Smooth muscle cell (in vitro differentiated cells): ENCODE measurements around the gene CARS1. TPM values are rescaled to one million over a fixed set of nuclear protein-coding genes. Genes with fewer than 3 reads are reported as not detected.

ENCODE experiments used
- DNase-seq: peaks from one replicate; lab custom pipeline; 2025; ENCODE audit not compliant: unreplicated experiment; lab: John Stamatoyannopoulos, UW
- H2AFZ ChIP-seq: fragments of 200-600 bp; sonication (generic); 2 replicates; pipeline ENCODE4 v1.6.0; 2016; ENCODE audit warnings: antibody characterized with exemption, low read depth, mild to moderate bottlenecking
- H3F3A ChIP-seq: fragments of 200-600 bp; sonication (generic); 2 replicates; pipeline ENCODE4 v1.6.0; 2017; ENCODE audit warnings: antibody characterized with exemption, low read depth
- H3K27ac ChIP-seq: fragments of 200-600 bp; sonication (generic); 2 replicates; pipeline ENCODE4 v1.5.1; 2016; ENCODE audit warnings: low read depth, mild to moderate bottlenecking
- H3K27me3 ChIP-seq: fragments of 200-600 bp; sonication (generic); 2 replicates; pipeline ENCODE4 v1.6.1; 2016; ENCODE audit warnings: low read depth, mild to moderate bottlenecking
- H3K36me3 ChIP-seq: fragments of 200-600 bp; sonication (generic); 2 replicates; pipeline ENCODE4 v1.5.1; 2016; ENCODE audit warnings: low read depth
- H3K4me1 ChIP-seq: fragments of 200-600 bp; sonication (generic); 2 replicates; pipeline ENCODE4 v1.5.1; 2016; ENCODE audit warnings: low read depth
- H3K4me2 ChIP-seq: fragments of 200-600 bp; sonication (generic); 2 replicates; pipeline ENCODE4 v1.6.0; 2016; ENCODE audit warnings: mild to moderate bottlenecking
- H3K4me3 ChIP-seq: fragments of 200-600 bp; sonication (generic); 2 replicates; pipeline ENCODE4 v1.5.1; 2016; ENCODE audit warnings: mild to moderate bottlenecking
- H3K79me2 ChIP-seq: fragments of 200-600 bp; sonication (generic); 2 replicates; pipeline ENCODE4 v1.6.0; 2016; ENCODE audit warnings: low read depth, mild to moderate bottlenecking
- H3K9ac ChIP-seq: fragments of 200-600 bp; sonication (generic); 2 replicates; pipeline ENCODE4 v1.6.0; 2016; ENCODE audit warnings: low read depth
- H3K9me3 ChIP-seq: fragments of 200-600 bp; sonication (generic); replicated peaks from 2 replicates; pipeline ENCODE4 v1.5.1; 2016; ENCODE audit warnings: low read depth
- H4K20me1 ChIP-seq: fragments of 200-600 bp; sonication (generic); 2 replicates; pipeline ENCODE4 v1.6.0; 2016; ENCODE audit warnings: low read depth
- WGBS: methylation state at CpG from one replicate; pipeline ENCODE4 v1.1.7; 2016; ENCODE audit warnings: low lambda C conversion rate; 5-methylcytosine and 5-hydroxymethylcytosine counted together
- polyA plus RNA-seq: library from polyadenylated mRNA; unstranded; fragments of >200 nt; fragmentation: Nextera tagmentation; extraction: Ambion mirVana; gene quantifications from 2 replicates; pipeline ENCODE4 v1.2.1, GENCODE V29; 2016
- total RNA-seq: library from RNA; depleted of rRNA; stranded (reverse); fragments of >200 nt; gene quantifications from 2 replicates; pipeline ENCODE4 v1.2.3, GENCODE V29; 2014
- TF ChIP-seq, protein P1 (sequence below): fragments of 200-600 bp; sonication (generic); IDR thresholded peaks from 2 replicates; pipeline ENCODE4 v1.5.1; 2017; ENCODE audit warnings: borderline replicate concordance, mild to moderate bottlenecking, antibody characterized with exemption; ENCODE audit not compliant: insufficient read depth, poor library complexity, severe bottlenecking

Gene CARS1
- total and polyA plus RNA-seq, 2 experiments from 2014 or later: 51.7 to 61.6 TPM

DNA sequence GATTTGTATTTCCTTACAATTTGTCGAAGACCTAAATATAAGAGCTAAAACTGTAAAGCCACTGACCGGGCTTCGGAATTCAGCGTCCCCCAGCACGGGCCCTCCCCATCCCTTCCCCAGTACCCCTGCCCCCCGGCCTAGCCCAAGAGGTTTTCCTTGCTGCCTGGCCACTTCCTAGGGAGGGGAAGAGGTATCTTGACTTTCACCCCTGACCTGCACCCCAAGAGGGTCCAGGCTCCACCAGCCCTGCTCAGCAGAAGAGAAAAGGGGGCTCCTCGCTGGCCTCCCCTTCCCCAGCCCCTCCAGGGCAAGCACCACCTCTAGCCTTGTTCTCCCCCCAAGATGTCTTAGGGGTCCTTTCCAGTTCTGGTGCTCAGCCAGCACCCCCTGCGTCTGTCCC lies 26.1 kb upstream of the CARS1 start:
- 88% methylated on average over 8 of the region's 8 CpGs for WGBS
- no peaks in the 10 kb centered on the region for H3K4me1 ChIP-seq
- no peak for DNase-seq
- H3K79me2 ChIP-seq: no peaks in the 10 kb centered on the region
- H3K27ac ChIP-seq: no peak overlapping the region
- H2AFZ ChIP-seq: no peak overlapping the region
- TF ChIP-seq, protein P1, sequence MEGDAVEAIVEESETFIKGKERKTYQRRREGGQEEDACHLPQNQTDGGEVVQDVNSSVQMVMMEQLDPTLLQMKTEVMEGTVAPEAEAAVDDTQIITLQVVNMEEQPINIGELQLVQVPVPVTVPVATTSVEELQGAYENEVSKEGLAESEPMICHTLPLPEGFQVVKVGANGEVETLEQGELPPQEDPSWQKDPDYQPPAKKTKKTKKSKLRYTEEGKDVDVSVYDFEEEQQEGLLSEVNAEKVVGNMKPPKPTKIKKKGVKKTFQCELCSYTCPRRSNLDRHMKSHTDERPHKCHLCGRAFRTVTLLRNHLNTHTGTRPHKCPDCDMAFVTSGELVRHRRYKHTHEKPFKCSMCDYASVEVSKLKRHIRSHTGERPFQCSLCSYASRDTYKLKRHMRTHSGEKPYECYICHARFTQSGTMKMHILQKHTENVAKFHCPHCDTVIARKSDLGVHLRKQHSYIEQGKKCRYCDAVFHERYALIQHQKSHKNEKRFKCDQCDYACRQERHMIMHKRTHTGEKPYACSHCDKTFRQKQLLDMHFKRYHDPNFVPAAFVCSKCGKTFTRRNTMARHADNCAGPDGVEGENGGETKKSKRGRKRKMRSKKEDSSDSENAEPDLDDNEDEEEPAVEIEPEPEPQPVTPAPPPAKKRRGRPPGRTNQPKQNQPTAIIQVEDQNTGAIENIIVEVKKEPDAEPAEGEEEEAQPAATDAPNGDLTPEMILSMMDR: no peak
- no peaks in the 10 kb centered on the region for H3K27me3 ChIP-seq
- no peak overlapping the region for H3K4me2 ChIP-seq
- no peaks in the 10 kb centered on the region for H3F3A ChIP-seq
- H4K20me1 ChIP-seq: no peaks in the 10 kb centered on the region
- no peaks in the 10 kb centered on the region for H3K36me3 ChIP-seq
- H3K9ac ChIP-seq: no peak overlapping the region
- H3K4me3 ChIP-seq: no peak overlapping the region
- H3K9me3 ChIP-seq: no peaks in the 10 kb centered on the region

DNA sequence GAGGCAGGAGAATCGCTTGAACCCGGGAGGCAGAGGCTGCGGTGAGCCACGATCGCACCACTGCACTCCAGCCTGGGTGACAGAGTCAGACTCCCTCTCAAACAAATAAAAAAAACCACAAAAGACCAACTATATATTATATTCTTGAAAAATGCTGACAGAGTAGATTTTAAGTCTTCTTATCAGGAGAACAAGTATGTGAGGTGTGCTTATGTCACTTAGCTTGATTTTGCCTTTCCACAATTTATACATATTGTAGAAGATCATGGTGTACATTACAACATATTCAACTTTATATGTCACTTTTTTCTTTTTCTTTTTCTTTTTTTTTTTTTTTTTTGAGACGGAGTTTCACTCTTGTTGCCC lies 24.1 kb upstream of the CARS1 start:
- H3K79me2 ChIP-seq: no peaks in the 10 kb centered on the region
- H3K27me3 ChIP-seq: no peaks in the 10 kb centered on the region
- H3K27ac ChIP-seq: no peak overlapping the region
- TF ChIP-seq, protein P1: no peak
- no peak overlapping the region for H3K9ac ChIP-seq
- H2AFZ ChIP-seq: no peak overlapping the region
- H3F3A ChIP-seq: no peaks in the 10 kb centered on the region
- DNase-seq: no peak
- H3K9me3 ChIP-seq: no peaks in the 10 kb centered on the region
- H3K4me3 ChIP-seq: no peak overlapping the region
- WGBS: 94% methylated on average over 6 of the region's 6 CpGs
- H3K36me3 ChIP-seq: no peaks in the 10 kb centered on the region
- no peaks in the 10 kb centered on the region for H4K20me1 ChIP-seq
- H3K4me1 ChIP-seq: no peaks in the 10 kb centered on the region
- H3K4me2 ChIP-seq: no peak overlapping the region

DNA sequence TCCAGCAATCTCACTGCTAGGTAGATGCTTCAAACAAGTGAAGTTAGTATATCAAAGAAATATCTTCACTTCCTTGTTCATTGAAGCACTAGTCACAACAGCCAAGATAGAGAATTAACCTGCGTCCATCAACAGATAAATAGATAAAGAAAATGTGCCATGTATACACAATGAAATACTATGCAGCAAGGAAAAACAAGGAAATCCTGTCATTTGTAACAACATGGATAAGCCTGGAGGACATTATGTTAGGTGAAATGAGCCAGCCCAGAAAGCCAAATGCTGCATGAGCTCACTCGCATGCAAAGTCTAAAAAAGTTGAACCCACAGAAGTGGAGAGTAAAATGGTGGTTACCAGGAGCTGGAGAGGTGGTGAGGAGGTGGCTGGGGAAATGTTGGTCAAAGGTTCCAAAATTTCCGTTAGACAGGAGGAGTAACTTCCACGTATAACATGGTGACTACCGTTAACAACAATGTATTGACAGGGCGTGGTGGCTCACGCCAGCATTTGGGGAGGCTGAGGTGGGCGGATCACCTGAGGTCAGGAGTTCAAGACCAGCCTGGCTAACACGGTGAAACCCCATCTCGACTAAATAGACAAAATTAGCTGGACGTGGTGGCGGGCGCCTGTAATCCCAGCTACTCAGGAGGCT lies 23.6 kb upstream of the CARS1 start:
- DNase-seq: no peak

DNA sequence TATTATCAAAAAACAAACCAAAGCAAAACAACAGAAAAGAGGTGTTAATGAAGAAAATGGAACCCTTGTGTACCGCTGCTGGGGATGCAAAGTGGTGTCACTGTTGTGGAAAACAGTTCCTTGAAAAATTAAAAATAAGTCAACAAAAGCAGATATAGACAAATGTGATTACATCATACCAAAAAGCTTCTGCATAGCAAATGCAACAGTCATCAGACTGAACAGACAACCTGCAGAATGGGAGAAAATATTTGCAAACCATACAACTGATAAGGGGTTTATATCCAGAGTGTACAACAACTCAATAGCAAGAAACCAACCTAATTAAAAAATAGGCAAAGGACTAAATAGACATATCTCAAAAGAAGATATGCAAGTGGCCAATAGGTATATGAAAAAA lies 22.9 kb upstream of the CARS1 start:
- Histone ChIP-seq H3K79me2 (no peaks in the 10 kb centered on the region), H3K4me3 (no peak overlapping the region), H4K20me1 (no peaks in the 10 kb centered on the region), H3K4me1 (no peaks in the 10 kb centered on the region), H3K27me3 (no peaks in the 10 kb centered on the region), H3K36me3 (no peaks in the 10 kb centered on the region), H3K27ac (no peak overlapping the region), H3F3A (no peaks in the 10 kb centered on the region), H2AFZ (no peak overlapping the region), H3K4me2 (no peak overlapping the region), H3K9me3 (no peaks in the 10 kb centered on the region), H3K9ac (no peak overlapping the region)
- TF ChIP-seq, protein P1: no peak
- 97% methylated on average over 1 of the region's 1 CpG for WGBS
- DNase-seq: no peak

More for the DNA sequence above, 23.6 kb upstream of the CARS1 start:
- H3K9me3 ChIP-seq: no peaks in the 10 kb centered on the region
- no peaks in the 10 kb centered on the region for H3F3A ChIP-seq
- H4K20me1 ChIP-seq: no peaks in the 10 kb centered on the region
- TF ChIP-seq, protein P1: no peak
- H3K36me3 ChIP-seq: no peaks in the 10 kb centered on the region
- H3K27ac ChIP-seq: no peak overlapping the region
- 92% methylated on average over 13 of the region's 13 CpGs for WGBS
- no peak overlapping the region for H2AFZ ChIP-seq
- no peaks in the 10 kb centered on the region for H3K4me1 ChIP-seq
- no peak overlapping the region for H3K4me2 ChIP-seq
- no peak overlapping the region for H3K4me3 ChIP-seq
- no peak overlapping the region for H3K9ac ChIP-seq
- H3K27me3 ChIP-seq: no peaks in the 10 kb centered on the region
- H3K79me2 ChIP-seq: no peaks in the 10 kb centered on the region
